GM12878 (cell line): ENCODE results near the gene PLP1. TPM values are rescaled to one million over a fixed set of nuclear protein-coding genes. Genes with fewer than 3 reads are reported as not detected.

Experiments used
- ATAC-seq: fragments of 200-7000 bp; cut with Tn5 transposase; 3 replicates; pipeline ENCODE4 v1.9.1; 2020; ENCODE audit warnings: mild to moderate bottlenecking, moderate library complexity
- BruUV-seq: library from RNA; stranded (reverse); fragments of 400-500 nt; replicated peaks from 2 replicates; lab custom pipeline; 2021; lab: Mats Ljungman, UMichigan
- CTCF ChIA-PET: fragments of 300-600 bp; sonication (Branson Sonifier 250); formaldehyde crosslinking; extraction: SDS; loops from one replicate; lab custom pipeline; 2021; ENCODE audit warnings: inconsistent platforms; lab: Yijun Ruan, JAX
- POLR2A ChIA-PET: fragments of 350-600 bp; formaldehyde crosslinking; extraction: SDS; loops from one replicate; lab custom pipeline; 2021; ENCODE audit warnings: inconsistent platforms; lab: Charles Lee
- RAD21 ChIA-PET: fragments of 300-600 bp; sonication (Branson Sonifier 250); formaldehyde crosslinking; loops from one replicate; lab custom pipeline; 2023; ENCODE audit warnings: antibody characterized with exemption; ENCODE audit not compliant: unreplicated experiment; lab: Charles Lee
- SMC1A ChIA-PET: fragments of 300-600 bp; sonication (Branson Sonifier 250); formaldehyde crosslinking; loops from one replicate; lab custom pipeline; 2023; ENCODE audit not compliant: unreplicated experiment, uncharacterized antibody; lab: Charles Lee
- DNase-seq: peaks from one replicate; pipeline ENCODE4 v3.0.0-alpha.2; 2011; ENCODE audit warnings: low read depth, low spot score
- FAIRE-seq: peaks from 3 replicates; lab custom pipeline; 2011; peaks lifted over from hg19 to GRCh38; lab: Jason Lieb, UNC
- H2AFZ ChIP-seq: 2 replicates; pipeline ENCODE4 v1.6.0; 2011; ENCODE audit warnings: low read depth, low read length, control low read depth; ENCODE audit not compliant: control insufficient read depth
- H3K27ac ChIP-seq: 2 replicates; pipeline ENCODE4 v1.5.1; 2011; ENCODE audit warnings: control low read depth; ENCODE audit not compliant: control insufficient read depth, insufficient read depth
- H3K27me3 ChIP-seq, 2 experiments: replicated peaks in 1 of 2; 2 replicates each; pipeline versions ENCODE4 v1.6.0 to v1.6.1; 2011; ENCODE audit warnings: low read length in 1 of 2; ENCODE audit not compliant: control insufficient read depth in 2 of 2, insufficient read depth in 2 of 2
- H3K36me3 ChIP-seq, 2 experiments: 2 replicates each; pipeline ENCODE4 v1.5.1; 2011; ENCODE audit warnings: low read length in 1 of 2; ENCODE audit not compliant: control insufficient read depth in 2 of 2, insufficient read depth in 2 of 2
- H3K4me1 ChIP-seq: 2 replicates; pipeline ENCODE4 v1.6.1; 2011; ENCODE audit warnings: mild to moderate bottlenecking, low read length, moderate library complexity, mixed read lengths; ENCODE audit not compliant: control insufficient read depth, insufficient read depth
- H3K4me2 ChIP-seq: 2 replicates; pipeline ENCODE4 v1.6.0; 2011; ENCODE audit warnings: control low read depth; ENCODE audit not compliant: control insufficient read depth, insufficient read depth
- H3K4me3 ChIP-seq: fragments of 200-600 bp; sonication (generic); 2 replicates; pipeline ENCODE4 v1.5.1; 2016
- H3K79me2 ChIP-seq: 2 replicates; pipeline ENCODE4 v1.6.0; 2011; ENCODE audit warnings: low read length; ENCODE audit not compliant: control insufficient read depth, insufficient read depth
- H3K9ac ChIP-seq: 2 replicates; pipeline ENCODE4 v1.8.0; 2011; ENCODE audit warnings: low read length, control low read depth, mixed read lengths; ENCODE audit not compliant: control insufficient read depth, insufficient read depth
- H3K9me3 ChIP-seq: replicated peaks from 3 replicates; pipeline ENCODE4 v1.5.1; 2011; ENCODE audit warnings: mild to moderate bottlenecking, low read length; ENCODE audit not compliant: control insufficient read depth, insufficient read depth
- H4K20me1 ChIP-seq: 2 replicates; pipeline ENCODE4 v1.6.0; 2011; ENCODE audit not compliant: control insufficient read depth, insufficient read depth
- ASH2L ChIP-seq: fragments of 300-600, 200-600 bp; sonication (generic); IDR thresholded peaks from 2 replicates; pipeline ENCODE4 v1.6.1; 2017; ENCODE audit warnings: low read depth, mild to moderate bottlenecking, borderline replicate concordance
- BACH1 ChIP-seq: fragments of 450-650 bp; IDR thresholded peaks from 2 replicates; pipeline ENCODE4 v1.6.1; 2017; ENCODE audit warnings: mild to moderate bottlenecking, borderline replicate concordance
- CBFB ChIP-seq: IDR thresholded peaks from 2 replicates; pipeline ENCODE4 v1.6.1; 2016; ENCODE audit warnings: antibody characterized with exemption, low read depth
- NBN ChIP-seq: fragments of 450-650 bp; IDR thresholded peaks from 2 replicates; pipeline ENCODE4 v1.6.1; 2016
- NFYB ChIP-seq: IDR thresholded peaks from 2 replicates; pipeline ENCODE4 v1.6.1; 2011; ENCODE audit warnings: low read depth, mild to moderate bottlenecking, low read length, improper control_type of control experiment, moderate library complexity; ENCODE audit not compliant: insufficient read depth
- NRF1 ChIP-seq: conservative IDR thresholded peaks from 2 replicates; pipeline ENCODE4 v1.6.1; 2011; ENCODE audit warnings: mild to moderate bottlenecking, low read depth, low read length, improper control_type of control experiment
- USF1 ChIP-seq: IDR thresholded peaks from 2 replicates; pipeline ENCODE4 v1.6.1; 2011; ENCODE audit warnings: borderline replicate concordance, low read depth, mild to moderate bottlenecking, moderate library complexity, mixed read lengths, low read length; ENCODE audit not compliant: insufficient read depth; ENCODE audit errors: extremely low read length
- ZNF24 ChIP-seq: fragments of 450-650 bp; IDR thresholded peaks from 2 replicates; pipeline ENCODE4 v1.6.1; 2017; ENCODE audit warnings: antibody characterized with exemption, mild to moderate bottlenecking
- WGBS: methylation state at CpG from one replicate; pipeline ENCODE4 v1.1.6; 2016; ENCODE audit warnings: low lambda C conversion rate; ENCODE audit not compliant: insufficient replicate concordance, insufficient coverage; ENCODE audit errors: missing lambda C conversion rate; 5-methylcytosine and 5-hydroxymethylcytosine counted together
- in situ Hi-C: fragments of 300-500 bp; cut with MboI; formaldehyde crosslinking; loops from 9 replicates; pipeline ENCODE4 v1.14.3; 2018; ENCODE audit warnings: mixed read lengths
- intact Hi-C: fragments of 100-400 bp; cut with micrococcal nuclease; formaldehyde crosslinking; loops from one replicate; pipeline ENCODE4 v1.14.2; 2022; ENCODE audit not compliant: unreplicated experiment
- polyA plus RNA-seq, 11 experiments: library from polyadenylated mRNA; depleted of rRNA in 4 of 11; unstranded in 6 of 11; stranded (reverse) in 5 of 11; fragments of >200 nt; fragmentation: Nextera tagmentation in 4 of 11; fragmentation: Illumina TruSeq in 1 of 11; extraction: Ambion mirVana in 4 of 11; extraction: Trizol in 1 of 11; gene quantifications; 1 replicate in 1 of 11; 2 replicates in 10 of 11; pipeline versions ENCODE4 v1.2.1 to v1.2.3, GENCODE V29; 2011 to 2016; ENCODE audit warnings: inconsistent platforms in 2 of 11, missing spikeins in 2 of 11, low read depth in 1 of 11
- total RNA-seq, 4 experiments: library from RNA; depleted of rRNA in 3 of 4; stranded (reverse); fragments of >200 nt in 3 of 4; fragmentation: Illumina TruSeq in 1 of 4; extraction: Trizol in 1 of 4; gene quantifications; 2 replicates each; pipeline versions ENCODE4 v1.2.1 to v1.2.3, GENCODE V29; 2013 to 2021

PLP1 gene
- total and polyA plus RNA-seq, 10 of the 15 experiments (the other 5 are each of a cell fraction or from before 2014, with no cell fraction given): not detected

GRCh38 chrX:103783196-103783595 lies 6.6 kb downstream of the PLP1 start:
- no peak for FAIRE-seq
- no peaks in the 10 kb centered on the region for H3K4me1 ChIP-seq
- intact Hi-C loops: no loop called here
- TF ChIP-seq ASH2L (no peak), NBN (no peak), ZNF24 (no peak), BACH1 (no peak), NRF1 (no peak)
- TF ChIP-seq, all 136 proteins: peak for 0
- H2AFZ ChIP-seq: no peak overlapping the region
- 0% methylated on average over 3 of the region's 3 CpGs for WGBS
- peaks cover 0 to 2% of the 10 kb centered on the region in 2 experiments; a peak in 2 of 4 replicates for H3K27me3 ChIP-seq
- H3K79me2 ChIP-seq: no peaks in the 10 kb centered on the region
- no peak for DNase-seq
- H3K27ac ChIP-seq: no peak overlapping the region
- H3K4me2 ChIP-seq: no peak overlapping the region
- H3K36me3 ChIP-seq: no peaks in the 10 kb centered on the region
- H4K20me1 ChIP-seq: no peaks in the 10 kb centered on the region
- no peaks in the 10 kb centered on the region for H3K9me3 ChIP-seq
- ATAC-seq: no peak
- H3K4me3 ChIP-seq: no peak overlapping the region
- SMC1A ChIA-PET: interaction anchor here (1.0 kb wide), 1 partner anchor 53 kb away, joined by 3 read pairs; no protein-coding TSS in a partner anchor
- CTCF ChIA-PET: interaction anchor here (1.7 kb wide), 1 partner anchor 35 kb away, joined by 5 read pairs; no protein-coding TSS in a partner anchor
- H3K9ac ChIP-seq: no peak overlapping the region
- in situ Hi-C loops: no loop called here
- RAD21 ChIA-PET: no interaction called here
- no TSS peak for BruUV-seq
- POLR2A ChIA-PET: no interaction called here

- H3K4me1 ChIP-seq: no peaks in the 10 kb centered on the region
- no TSS peak for BruUV-seq
- no peaks in the 10 kb centered on the region for H4K20me1 ChIP-seq
- no peak overlapping the region for H3K4me2 ChIP-seq
- intact Hi-C loops (no loop called here), in situ Hi-C loops (no loop called here)
- FAIRE-seq: no peak
- peaks cover 0 to 2% of the 10 kb centered on the region in 2 experiments; a peak in 2 of 4 replicates for H3K27me3 ChIP-seq
- H3K9ac ChIP-seq: no peak overlapping the region
- no peak overlapping the region for H3K4me3 ChIP-seq
- CTCF ChIA-PET: interaction anchor here (1.3 to 1.7 kb wide), 2 partner anchors 9 to 34 kb away, joined by 3 to 5 read pairs; no protein-coding TSS in a partner anchor
- no peak overlapping the region for H3K27ac ChIP-seq
- ATAC-seq: no peak
- SMC1A ChIA-PET: interaction anchor here (1.0 kb wide), 1 partner anchor 54 kb away, joined by 3 read pairs; no protein-coding TSS in a partner anchor
- H3K79me2 ChIP-seq: no peaks in the 10 kb centered on the region
- DNase-seq: no peak
- no peaks in the 10 kb centered on the region for H3K9me3 ChIP-seq
- H2AFZ ChIP-seq: no peak overlapping the region
- WGBS: 0% methylated on average over 2 of the region's 2 CpGs
- TF ChIP-seq CBFB: no peak
- no peak for TF ChIP-seq USF1
- TF ChIP-seq NFYB: no peak
- TF ChIP-seq, all 136 proteins: peak for 0
- no peaks in the 10 kb centered on the region for H3K36me3 ChIP-seq
- RAD21 ChIA-PET: no interaction called here
- POLR2A ChIA-PET: interaction anchor here (0.6 kb wide), 1 partner anchor 12 kb away, joined by 7 read pairs; no protein-coding TSS in a partner anchor
Measured at GRCh38 chrX:103783971-103784370, 7.3 kb downstream of the PLP1 start.
